Activated CD8-positive, alpha-beta memory T cell treated with anti-CD3 and anti-CD28 coated beads, Interleukin-2, amount 50 U/mL, for 4 hours (primary cell): ENCODE data around the gene DAPK2.
"Not testable (repeated sequence)": the region's sequence is repeated elsewhere in the genome, so short reads cannot be mapped to it uniquely, and the experiment has no call there.

ENCODE experiments used
- DNase-seq: peaks from one replicate; pipeline ENCODE4 v3.0.0-alpha.2; 2020

DAPK2 gene

DNA sequence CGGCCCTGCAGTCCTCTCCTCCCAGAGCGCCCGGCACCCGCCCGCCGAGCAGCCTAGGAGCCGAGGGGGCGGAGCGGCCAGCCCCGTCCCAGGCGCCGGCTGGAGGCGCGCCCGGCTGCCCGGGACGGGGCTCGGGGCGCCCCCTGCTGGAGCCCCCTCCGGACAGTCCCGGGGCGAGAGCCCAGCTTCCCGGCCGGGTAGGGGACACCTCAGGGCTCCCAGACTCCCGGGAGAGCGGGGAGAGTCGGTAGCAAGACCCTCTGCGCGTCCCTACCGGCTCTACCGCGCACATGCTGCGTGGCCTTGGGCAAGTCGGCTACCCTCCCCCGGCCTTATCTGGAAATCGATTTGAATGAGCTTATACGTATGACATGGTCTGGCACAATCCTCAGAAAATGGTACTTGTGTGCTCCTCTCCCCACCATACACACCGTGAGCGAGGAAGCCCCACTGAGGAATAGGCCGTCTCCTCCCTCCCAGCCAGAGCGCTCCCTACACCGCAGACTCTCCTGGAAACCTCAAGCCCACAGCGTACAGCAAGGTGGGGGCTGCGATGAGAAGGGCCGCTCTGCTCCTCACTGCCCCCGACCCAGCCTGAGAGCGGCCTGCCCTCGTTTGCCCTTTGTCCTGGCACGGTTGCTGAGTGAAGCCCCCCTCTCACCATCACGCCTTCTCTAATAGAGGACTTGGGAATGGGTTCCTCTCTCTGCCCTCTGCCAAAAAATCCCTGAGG, at the start of gene DAPK2:
Gene DAPK2, minus strand, starts transcription at position 65 of the 733 bp plus-strand sequence. CDS start 6,224 bp downstream, outside the sequence.
- peak; percentile 74 for DNase-seq

DNA sequence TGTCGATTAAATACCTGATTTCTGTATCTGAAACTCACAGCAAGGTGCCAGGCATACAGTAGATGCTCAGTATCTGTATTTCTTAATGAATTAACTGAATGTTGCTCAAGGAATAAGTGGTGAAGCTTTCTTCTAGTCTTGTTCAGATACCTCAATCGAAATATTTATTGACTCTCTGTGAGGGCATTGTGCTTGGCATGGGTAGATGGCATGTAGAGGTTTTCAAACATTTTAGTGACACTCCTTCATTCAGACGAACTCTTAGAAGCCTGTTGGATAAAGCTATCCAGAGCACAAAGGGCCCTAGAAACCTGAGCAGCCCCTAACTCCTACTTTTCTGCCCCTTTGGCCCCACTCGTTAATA, 49.1 kb upstream of the DAPK2 start:
- DNase-seq: no peak

DNA sequence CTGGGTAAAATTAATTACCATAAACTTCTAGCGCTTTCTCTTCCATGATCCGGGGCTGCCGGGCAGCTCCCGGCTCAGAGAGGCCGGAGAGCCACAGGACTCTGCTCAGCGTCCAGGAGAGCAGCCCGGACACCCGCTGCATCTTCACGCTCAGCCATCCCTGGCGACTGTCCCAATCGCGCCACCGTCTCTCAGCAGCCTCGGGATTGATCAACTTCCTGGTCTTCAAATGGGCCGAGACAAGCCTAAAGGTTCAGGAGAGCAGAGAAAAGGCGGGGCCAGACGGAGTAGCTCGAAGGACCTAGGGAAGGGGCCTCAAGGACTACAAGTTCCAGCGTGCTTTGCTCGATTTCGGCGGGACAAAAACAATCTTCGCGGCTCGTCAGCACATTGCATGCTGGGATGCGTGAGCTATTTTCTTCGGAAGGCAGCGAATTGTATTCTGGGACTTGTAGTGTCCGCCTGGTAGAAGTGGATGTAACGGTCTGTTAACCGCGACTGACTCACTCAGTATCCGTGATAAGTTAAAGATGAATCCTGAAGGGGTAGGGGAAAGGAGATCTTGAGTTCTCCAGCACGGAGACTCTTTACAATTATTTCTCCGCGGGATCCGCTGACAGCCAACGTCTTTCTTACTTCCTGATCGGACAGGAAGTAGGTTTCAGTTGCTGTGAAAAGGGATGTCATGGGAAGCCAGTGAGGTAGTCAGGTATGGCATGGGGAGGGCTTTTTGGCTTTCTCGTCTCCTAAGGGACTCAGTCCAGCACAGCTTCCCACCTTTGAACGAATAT, 47.5 kb upstream of the DAPK2 start, which contains the start of gene CIAO2A:
Gene CIAO2A, minus strand, starts transcription at position 212 of the 791 bp plus-strand sequence. Its CDS starts 70 bp downstream, at position 142.
- DNase-seq: peak; percentile 88

DNA sequence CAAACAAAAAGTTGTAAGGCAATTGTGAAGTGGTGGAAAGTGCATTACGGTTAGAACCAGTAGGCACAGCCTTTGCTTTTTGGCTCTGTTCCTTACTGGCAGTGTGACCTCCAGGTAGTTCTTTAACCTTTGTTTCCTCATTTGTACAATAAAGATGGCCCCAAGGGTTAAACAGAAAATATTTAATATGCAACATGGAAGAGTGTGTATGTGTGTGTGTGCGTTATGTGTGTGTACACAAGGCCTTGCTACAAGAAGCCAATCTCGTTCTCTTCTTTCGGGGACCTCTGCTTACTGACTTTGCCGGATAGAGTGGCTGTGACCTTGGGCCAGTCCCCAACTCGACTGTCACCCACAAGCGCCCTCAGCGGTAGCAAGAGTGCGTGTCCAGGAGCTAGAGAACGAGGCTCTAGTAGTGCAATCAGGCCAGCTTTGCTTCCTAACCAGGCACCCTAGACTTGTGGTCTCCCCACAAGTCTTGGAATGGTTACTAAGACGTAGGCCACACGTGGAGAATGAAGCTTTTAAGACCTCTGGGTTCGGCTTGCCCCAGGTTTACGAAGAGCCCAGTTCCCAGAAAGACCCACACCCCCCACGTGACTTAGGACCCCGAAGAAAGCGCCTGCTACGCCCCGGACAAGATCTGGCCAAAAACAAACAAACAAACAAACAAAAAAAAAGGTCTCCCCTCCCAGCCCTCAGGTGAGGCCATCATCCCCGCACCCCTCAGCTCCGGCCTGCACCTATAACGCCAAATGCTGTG, 46.8 kb upstream of the DAPK2 start:
- DNase-seq: peak; percentile 26

DNA sequence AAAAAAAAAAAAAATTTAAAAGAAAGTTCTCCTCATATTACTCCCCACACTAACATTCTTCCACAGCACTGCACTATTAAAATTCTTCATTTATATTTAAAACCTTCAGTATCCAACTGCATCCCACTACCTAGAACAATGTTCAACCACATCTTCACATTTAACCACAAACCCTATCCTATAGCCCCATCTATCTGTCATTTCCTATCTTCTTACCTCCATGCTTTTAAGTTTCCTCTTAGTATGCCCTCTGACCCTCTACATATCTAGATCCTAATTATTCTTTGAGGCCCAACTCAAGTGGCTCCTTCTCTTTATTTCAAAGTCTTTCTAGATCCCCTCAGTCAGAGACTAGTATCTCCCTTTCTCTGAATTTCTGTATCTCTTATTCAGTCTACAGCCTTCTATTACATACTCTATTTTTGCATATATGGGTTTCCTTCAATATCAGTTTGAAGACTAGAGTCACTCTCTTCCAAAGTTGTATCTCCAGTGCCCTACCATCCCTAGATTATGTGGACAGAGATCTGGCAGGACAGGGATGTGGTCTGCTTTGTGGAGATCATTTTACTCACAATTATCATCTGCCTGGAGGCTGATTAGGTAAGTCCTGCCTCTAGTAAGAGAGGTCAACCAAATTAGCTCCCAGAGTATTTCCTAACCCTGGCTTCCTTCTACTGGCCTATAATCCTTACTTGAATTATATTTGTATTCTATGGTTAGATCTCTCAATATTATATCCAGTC, 46.0 kb upstream of the DAPK2 start:
- DNase-seq: no peak

DNA sequence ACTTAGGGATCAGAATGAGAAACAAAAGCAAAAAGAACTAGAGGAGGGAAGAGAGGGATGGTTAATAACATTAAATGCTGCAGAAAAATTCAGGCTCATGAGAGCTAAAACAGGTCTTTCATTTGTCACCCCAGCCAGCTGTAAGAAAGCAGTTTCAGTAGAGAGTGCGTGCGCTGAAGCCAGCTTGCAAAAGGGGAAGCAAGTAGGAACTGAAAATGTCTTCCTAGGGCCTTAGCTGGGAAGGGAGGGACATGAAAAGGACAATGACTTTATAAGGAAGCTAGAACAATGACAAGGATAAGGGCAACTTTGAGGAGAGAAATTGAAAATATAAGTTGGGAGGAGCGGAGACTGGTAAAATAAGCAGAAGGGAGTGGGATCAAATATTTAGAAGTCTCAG, 44.2 kb upstream of the DAPK2 start:
- no peak for DNase-seq

DNA sequence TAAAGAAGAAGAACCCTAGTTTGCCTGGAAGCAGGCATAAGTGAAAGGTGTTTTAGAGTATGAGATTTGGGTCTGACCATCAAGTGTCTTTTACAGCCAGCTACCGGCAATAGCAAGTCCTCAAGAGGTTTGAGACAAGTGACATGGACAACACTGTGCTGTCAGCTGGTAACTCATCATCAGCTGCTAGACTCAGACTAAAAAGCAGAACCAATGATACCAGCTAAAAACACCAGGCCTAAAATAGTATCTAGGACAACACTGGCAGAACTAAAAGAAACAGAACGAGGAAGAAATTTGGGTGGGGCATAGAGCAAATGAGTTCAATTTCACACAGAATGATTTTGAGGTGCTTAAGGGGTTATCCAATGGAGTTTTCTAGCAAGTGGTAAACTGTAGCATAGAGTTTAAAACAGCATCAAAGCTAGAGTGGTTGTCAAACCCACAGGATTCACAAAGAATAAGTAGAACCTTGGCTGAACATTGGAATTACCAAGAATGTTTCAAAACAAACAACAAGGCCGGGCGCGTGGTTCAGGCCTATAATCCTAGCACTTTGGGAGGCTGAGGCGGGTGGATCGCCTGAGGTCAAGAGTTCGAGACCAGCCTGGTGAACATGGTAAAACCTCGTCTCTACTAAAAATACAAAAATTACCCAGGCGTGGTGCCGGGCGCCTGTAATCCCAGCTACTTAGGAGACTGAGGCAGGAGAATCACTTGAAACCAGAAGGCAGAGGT, 43.4 kb upstream of the DAPK2 start:
- no peak for DNase-seq

DNA sequence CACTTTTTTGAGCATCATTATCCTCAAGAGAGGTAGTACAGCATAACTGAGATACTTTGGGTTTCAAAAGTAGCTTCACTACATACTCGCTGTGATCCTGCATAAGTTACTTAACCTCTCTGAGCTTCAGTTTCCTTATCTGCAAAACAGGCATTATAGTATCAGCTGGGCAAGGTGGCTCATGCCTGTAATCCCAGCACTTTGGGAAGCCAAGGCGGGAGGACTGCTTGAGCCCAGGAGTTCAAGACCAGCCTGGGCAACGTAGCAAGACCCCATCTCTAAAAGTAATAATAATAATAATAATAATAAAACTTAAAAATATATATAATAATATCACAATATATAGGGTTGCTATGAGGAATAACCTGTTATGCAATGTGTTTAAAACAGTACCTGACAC, 36.5 kb upstream of the DAPK2 start:
- DNase-seq: no peak

DNA sequence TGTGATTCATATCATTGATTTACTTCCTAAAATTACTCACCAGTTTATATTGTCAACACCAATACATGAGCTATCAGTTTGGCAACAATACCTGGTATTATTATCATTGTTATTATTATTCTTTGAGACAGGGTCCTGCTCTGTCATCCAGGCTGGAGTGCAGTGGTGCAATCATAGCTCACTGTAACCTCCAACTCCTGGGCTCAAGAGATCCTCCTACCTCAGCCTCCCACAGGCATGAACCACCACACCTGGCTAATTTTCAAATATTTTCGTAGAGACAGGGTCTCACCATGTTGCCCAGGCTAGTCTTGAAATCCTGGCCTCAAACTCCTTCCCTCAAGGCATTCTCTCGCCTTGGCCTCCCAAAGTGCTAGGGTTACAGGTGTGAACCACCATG, 27.2 kb upstream of the DAPK2 start:
- DNase-seq: not testable (repeated sequence)

DNA sequence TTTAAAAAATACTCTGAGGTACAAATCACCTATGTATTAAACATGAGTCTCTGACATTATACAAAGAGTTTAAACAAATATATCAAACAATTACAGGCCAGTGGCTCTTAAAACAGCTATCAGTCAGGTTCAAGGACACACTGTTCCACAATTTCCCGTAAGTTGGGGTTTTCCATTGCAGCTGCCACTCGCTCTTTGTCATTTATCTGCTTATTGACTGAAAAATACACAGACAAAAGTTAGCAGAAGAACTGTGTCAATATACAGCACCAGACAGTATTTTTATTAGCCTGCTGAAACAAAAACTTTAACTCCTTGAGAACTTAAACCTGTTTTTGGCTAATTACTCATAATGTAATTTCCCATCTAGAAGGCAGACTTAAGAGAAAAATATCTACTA, 26.5 kb upstream of the DAPK2 start:
- no peak for DNase-seq

DNA sequence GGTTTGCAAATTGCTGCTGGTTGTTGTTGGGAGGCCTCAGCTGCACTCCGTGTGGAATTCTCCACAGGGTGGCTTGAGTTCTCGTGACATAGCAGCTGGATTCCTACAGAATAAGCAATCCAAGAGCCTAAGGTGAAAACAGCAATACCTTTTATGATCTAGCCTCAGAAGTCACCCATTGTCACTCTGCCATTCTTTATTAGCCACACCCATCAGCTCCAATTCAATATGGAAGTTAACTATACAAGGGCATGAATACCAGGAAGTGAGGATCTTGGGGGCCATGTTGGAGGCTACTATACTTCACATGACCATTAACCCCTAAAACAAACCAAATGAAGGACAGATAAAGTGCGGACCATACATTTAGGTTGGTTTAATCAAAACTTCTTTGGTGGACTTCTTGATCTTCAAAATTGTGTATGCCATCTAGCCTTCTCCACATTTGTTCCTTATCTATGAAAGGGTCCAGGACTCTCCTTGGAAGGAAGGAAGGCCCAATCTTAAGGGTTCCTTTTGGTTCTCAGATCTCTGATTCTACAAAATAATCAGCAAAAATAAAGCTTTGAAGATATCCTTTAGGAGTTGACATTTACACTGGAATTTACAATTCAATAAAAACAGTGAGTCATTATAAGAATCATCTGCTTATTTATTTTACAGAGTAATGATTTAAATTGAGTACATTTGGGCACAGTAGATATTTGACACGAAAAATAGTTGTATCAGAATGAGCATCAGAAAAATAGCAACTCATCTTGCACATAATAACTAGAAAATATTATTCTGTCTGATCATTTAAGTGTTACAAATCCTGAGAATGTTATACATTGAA, 25.9 kb upstream of the DAPK2 start:
- no peak for DNase-seq

DNA sequence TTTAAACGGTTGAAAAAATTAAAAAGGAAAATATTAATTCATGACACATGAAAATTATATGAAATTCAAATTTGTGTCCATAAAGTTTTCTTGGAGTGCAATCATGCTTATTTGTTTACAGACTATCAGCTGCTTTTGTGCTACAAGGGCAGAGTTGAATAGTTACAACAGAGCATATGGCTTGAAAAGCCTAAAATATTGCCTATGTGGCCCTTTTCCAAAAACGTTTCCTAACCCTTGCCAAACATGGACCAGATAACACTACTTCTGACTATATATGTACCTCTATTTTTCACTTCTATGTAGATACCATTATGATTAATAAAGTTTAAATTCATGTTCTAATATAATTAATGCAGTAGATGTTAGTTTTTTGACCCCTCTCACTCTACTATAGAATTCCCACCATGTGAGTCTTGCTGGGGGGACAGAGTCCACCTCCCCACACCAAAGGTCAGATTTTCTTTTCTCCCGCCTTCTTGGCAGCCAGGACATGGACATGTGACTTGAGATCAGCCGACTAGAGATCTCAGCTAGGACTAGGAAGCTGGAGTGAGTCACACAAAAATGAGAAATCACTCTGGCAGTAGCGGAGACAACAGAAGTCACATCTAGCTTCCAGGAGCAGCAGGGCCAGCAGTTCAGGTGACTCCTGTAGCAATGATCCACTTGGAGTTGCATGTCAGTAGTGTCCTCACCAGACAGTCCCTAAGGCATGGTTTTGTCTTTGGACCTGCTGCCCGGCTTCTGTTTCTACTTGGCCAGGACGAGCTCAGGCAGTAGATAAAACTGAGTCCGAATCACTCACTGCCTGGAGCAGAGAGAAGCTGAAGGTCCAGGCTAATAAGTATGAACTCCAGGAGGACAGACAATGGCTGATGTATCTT, 24.9 kb upstream of the DAPK2 start:
- DNase-seq: no peak

DNA sequence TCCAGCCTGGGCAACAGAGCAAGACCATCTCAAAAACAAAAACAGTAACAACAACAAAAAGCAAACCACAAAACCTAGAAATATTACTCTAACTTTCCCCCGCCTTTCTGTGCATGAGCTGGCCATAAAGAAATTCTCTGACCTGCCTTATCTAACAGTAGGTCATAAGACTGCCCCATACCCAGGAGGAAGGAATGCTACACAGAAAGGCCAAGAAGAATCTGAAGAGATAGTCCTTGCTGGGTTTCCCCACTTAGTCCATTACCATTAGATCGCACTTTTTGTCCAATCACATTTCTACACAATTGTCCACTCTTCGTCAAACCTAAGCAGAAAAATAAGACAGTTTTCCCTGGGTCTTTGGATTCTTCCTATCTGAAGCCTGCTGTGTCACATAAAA, 23.8 kb upstream of the DAPK2 start:
- no peak for DNase-seq

DNA sequence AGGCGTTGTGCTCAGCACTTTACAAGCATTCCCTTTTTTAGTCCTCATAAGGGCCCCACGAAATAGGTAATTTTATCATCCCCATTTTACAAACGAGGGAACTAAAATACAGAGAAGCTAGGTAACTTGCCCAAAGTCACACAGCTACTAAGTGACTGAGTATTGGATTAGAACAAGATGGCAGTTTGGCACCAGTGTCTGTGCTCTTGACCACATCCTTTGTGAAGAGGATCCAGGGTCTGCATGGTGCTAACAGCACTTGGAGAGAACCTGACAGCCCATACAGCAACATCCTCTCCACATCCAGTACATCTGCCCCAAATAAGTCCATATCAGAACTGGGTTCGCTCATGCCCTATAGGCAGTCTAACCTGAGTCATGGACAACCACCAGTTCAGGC, 21.8 kb upstream of the DAPK2 start:
- no peak for DNase-seq

DNA sequence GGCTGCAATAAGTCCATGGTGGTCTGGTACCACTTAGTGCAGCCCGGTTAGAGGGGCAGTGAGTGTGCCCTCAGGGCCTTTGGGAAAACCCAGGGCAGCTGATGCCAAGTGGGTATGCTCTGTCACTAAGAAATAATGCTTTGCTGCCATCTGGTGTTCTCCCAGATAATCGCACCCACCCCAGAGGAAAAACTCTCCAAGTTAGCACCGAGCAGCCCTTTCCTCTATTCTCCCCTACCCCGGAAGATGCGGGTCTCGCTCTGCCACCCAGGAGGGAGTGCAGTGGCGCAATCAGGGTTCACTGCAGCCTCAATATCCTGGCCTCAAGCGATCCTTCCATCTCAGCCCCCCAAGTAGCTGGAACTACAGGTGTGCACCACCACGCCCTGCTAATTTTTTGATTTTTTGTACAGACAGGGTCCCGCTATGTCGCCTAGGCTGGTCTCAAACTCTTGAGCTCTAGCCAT, 21.3 kb upstream of the DAPK2 start:
- DNase-seq: peak; percentile 70

DNA sequence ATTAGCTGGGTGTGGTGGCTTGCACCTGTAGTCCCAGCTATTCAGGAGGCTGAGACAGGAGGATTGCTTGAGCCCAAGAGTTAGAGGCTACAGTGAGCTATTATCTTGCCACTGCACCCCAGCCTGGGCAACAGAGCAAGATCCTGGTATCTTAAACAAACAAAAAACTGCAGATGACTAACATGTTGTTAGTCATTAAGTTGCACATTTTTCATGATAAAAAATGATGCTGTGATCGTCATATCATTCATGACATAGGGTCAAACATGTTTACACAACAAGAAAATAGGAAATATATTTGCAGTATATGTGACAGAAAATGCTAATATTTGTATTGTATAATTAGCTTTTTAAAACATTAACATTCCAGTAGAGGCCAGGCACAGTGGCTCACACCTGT, 20.2 kb upstream of the DAPK2 start:
- DNase-seq: no peak

DNA sequence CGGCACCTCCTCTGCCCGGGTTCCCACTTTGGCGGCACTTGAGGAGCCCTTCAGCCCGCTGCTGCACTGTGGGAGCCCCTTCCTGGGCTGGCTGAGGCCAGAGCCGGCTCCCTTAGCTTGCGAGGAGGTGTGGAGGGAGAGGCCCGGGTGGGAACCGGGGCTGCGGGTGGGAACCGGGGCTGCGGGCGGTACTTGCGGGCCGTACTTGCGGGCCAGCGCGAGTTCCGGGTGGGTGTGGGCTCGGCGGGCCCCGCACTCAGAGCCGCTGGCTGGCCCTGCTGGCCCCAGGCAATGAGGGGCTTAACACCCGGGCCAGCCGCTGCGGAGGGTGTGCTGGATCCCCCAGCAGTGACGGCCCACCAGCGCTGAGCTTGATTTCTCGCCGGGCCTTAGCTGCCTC, 14.4 kb upstream of the DAPK2 start:
- DNase-seq: no peak

DNA sequence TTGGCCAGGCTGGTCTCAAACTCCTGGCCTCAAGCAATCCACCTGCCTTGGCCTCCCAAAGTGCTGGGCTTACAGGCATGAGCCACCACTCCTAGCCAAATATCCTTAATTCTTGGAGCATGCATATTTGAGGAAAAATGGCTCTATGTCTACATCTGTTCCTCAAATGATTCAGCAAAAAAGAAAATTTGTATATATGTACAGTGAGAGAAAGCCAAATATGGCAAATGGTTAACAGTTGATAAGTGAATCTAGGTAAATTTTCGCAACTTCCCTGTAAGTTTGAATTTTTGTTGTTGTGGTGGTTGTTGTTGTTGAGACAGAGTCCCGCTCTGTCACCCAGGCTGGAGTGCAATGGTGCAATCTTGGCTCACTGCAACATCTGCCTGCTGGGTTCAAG, 12.8 kb upstream of the DAPK2 start:
- not testable (repeated sequence) for DNase-seq

DNA sequence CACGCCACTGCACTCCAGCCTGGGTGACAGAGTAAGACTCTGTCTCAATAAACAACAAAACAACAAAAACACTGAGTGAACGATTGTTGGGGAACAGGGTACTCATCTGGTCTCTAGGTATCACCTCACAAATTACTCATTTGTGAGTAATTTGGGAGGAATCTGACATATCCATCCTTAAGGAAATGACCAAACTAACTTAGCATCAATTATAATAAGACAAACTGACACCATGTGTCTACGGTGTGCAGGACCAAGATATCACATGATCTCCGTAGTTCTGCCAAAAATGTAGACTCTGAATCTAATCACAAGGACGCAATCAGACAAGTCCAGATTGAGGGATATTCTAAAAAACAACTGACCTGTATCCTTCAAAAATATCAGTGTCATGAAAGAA, 12.0 kb upstream of the DAPK2 start:
- DNase-seq: no peak

DNA sequence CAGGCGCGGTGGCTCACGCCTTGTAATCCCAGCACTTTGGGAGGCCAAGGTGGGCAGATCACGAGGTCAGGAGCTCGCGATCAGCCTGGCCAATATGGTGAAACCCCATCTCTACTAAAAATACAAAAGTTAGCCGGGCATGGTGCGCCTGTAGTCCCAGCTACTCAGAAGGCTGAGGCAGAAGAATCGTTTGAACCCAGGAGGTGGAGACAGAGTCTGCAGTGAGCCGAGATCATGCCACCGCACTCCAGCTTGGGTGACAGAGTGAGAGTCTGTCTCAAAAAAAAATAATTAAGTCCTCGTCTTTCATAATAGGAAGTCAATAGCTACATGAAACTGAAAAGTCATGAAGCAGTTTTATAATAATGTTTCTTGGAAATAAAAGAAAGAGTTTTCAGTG, 7.4 kb upstream of the DAPK2 start:
- not testable (repeated sequence) for DNase-seq
